Body of pancreas (tissue), 4 donors: Measurements from ENCODE around the gene PRR7.
A peak's percentile ranks its signal among the peaks of the same experiment; 100 is the strongest.

Experiments
- CTCF ChIP-seq, 7 experiments: fragments of 450-650 bp in 4 of 7; fragments of 200-600 bp in 3 of 7; sonication (generic) in 3 of 7; IDR thresholded peaks; one replicate each; pipeline ENCODE4 v1.5.1; 2016 to 2019; ENCODE audit warnings: antibody characterized with exemption in 7 of 7
- POLR2A ChIP-seq, 3 donors: fragments of 450-650 bp; IDR thresholded peaks; one replicate each; pipeline ENCODE4 v1.6.1; 2016; ENCODE audit warnings: antibody characterized with exemption in 3 of 3, mild to moderate bottlenecking in 2 of 3

DNA sequence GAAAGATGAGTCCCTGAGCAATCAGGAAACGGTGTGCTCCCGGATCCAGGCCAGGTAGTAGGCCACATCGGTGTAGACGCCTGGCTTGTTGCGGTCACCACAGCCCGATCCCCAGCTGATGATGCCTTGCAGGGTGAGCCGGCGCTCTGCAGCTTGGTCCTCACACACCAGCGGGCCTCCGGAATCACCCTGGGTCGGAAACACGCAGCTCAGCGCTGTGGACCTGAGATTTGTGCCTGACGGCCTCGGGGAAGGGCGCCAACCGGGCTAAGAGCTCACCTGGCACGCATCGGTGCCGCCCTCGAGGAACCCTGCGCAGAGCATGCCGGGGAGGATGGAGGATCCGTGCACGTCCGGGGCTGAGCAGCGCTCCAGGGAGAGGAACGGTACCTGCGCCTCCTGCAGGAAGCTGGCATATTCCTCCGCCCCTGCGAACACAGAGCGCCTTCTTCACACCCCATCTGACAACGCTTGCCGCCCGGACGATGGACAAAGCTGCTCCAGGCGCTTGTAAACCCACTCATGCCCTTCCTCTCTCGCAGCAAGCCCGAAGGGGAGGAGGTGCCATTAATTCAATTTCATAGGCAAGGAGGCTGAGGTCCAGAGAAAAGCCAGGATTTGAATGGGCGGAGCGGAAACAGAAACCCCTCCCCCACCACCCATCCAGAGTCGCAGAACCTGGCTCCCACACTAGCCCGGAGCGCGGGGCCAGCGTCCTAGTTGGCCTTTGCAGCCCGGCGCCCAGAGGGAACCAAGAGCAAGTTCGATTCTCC is 44.2 kb upstream of the PRR7 start:
- TF ChIP-seq CTCF (IDR thresholded peaks at IDR 0.05) (peak; percentile 18 to 73 (median 58)), POLR2A (IDR thresholded peaks at IDR 0.05) (no peak)
